Measurements from ENCODE around the gene UBASH3A. TPM values are rescaled to one million over a fixed set of nuclear protein-coding genes. Genes with fewer than 3 reads are reported as not detected.

UBASH3A gene
- total and polyA plus RNA-seq, 8 donors, result 0.18 to 4.6 (median 0.31) TPM; not detected in 1

GRCh38 chr21:42489006-42489563 is 85.4 kb downstream of the UBASH3A start:
- no peaks in the 10 kb centered on the region for H3K27me3 ChIP-seq
- no peaks in the 10 kb centered on the region for H3K9me3 ChIP-seq
- intact Hi-C loops (cut with DNase I; ENCODE audit: low total_unique reads), result no loop called here
- H3K4me3 ChIP-seq, result no peak overlapping the region
- no peak overlapping the region for H3K27ac ChIP-seq
- 47 to 94% (median 88%) methylated on average over 2 of the region's 2 CpGs for WGBS, 5 donors
- peaks cover 0 to 13% (median 3%) of the 10 kb centered on the region in 4 donors for H3K4me1 ChIP-seq
- TF ChIP-seq POLR2A (IDR thresholded peaks at IDR 0.05), result no peak
- no peak for DNase-seq
- no peaks in the 10 kb centered on the region for H3K36me3 ChIP-seq

GRCh38 chr21:42489991-42490390 is 86.3 kb downstream of the UBASH3A start:
- no peak overlapping the region for H3K4me3 ChIP-seq
- intact Hi-C loops (cut with DNase I; ENCODE audit: low total_unique reads), result no loop called here
- TF ChIP-seq EP300 (IDR thresholded peaks at IDR 0.05) (no peak), POLR2A (IDR thresholded peaks at IDR 0.05) (no peak), POLR2AphosphoS5 (IDR thresholded peaks at IDR 0.05) (no peak)
- TF ChIP-seq, protein P1, sequence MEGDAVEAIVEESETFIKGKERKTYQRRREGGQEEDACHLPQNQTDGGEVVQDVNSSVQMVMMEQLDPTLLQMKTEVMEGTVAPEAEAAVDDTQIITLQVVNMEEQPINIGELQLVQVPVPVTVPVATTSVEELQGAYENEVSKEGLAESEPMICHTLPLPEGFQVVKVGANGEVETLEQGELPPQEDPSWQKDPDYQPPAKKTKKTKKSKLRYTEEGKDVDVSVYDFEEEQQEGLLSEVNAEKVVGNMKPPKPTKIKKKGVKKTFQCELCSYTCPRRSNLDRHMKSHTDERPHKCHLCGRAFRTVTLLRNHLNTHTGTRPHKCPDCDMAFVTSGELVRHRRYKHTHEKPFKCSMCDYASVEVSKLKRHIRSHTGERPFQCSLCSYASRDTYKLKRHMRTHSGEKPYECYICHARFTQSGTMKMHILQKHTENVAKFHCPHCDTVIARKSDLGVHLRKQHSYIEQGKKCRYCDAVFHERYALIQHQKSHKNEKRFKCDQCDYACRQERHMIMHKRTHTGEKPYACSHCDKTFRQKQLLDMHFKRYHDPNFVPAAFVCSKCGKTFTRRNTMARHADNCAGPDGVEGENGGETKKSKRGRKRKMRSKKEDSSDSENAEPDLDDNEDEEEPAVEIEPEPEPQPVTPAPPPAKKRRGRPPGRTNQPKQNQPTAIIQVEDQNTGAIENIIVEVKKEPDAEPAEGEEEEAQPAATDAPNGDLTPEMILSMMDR (IDR thresholded peaks at IDR 0.05), result no peak
- H3K27ac ChIP-seq, result no peak overlapping the region
- no peak for DNase-seq
- H3K27me3 ChIP-seq, result no peaks in the 10 kb centered on the region
- no peaks in the 10 kb centered on the region for H3K9me3 ChIP-seq
- peaks cover 0 to 13% (median 4%) of the 10 kb centered on the region in 4 donors for H3K4me1 ChIP-seq
- 77 to 81% (median 79%) methylated on average over 4 of the region's 4 CpGs for WGBS, 5 donors
- no peaks in the 10 kb centered on the region for H3K36me3 ChIP-seq

- Histone ChIP-seq H3K36me3 (no peaks in the 10 kb centered on the region), H3K27ac (no peak overlapping the region), H3K4me1 (peaks cover 4 to 16% (median 12%) of the 10 kb centered on the region in 4 donors), H3K4me3 (no peak overlapping the region), H3K9me3 (no peaks in the 10 kb centered on the region), H3K27me3 (no peaks in the 10 kb centered on the region)
- intact Hi-C loops (cut with DNase I; ENCODE audit: low total_unique reads), result no loop called here
- DNase-seq, result no peak
- TF ChIP-seq EP300 (IDR thresholded peaks at IDR 0.05) (no peak), POLR2AphosphoS5 (IDR thresholded peaks at IDR 0.05) (no peak), POLR2A (IDR thresholded peaks at IDR 0.05) (no peak)
- TF ChIP-seq, protein P1 (IDR thresholded peaks at IDR 0.05), result no peak
Observed at GRCh38 chr21:42490720-42491119, 87.0 kb downstream of the UBASH3A start.

GRCh38 chr21:42491328-42491727 is 87.6 kb downstream of the UBASH3A start:
- no peaks in the 10 kb centered on the region for H3K36me3 ChIP-seq
- WGBS, 5 donors, result 56 to 65% (median 61%) methylated on average over 1 of the region's 1 CpG
- intact Hi-C loops (cut with DNase I; ENCODE audit: low total_unique reads), result no loop called here
- DNase-seq, result no peak
- no peak overlapping the region for H3K27ac ChIP-seq
- no peaks in the 10 kb centered on the region for H3K9me3 ChIP-seq
- no peak for TF ChIP-seq POLR2A (IDR thresholded peaks at IDR 0.05)
- no peak for TF ChIP-seq EP300 (IDR thresholded peaks at IDR 0.05)
- TF ChIP-seq POLR2AphosphoS5 (IDR thresholded peaks at IDR 0.05), result no peak
- TF ChIP-seq, protein P1 (IDR thresholded peaks at IDR 0.05), result no peak
- no peaks in the 10 kb centered on the region for H3K27me3 ChIP-seq
- H3K4me1 ChIP-seq, result peaks cover 5 to 18% (median 11%) of the 10 kb centered on the region in 4 donors
- no peak overlapping the region for H3K4me3 ChIP-seq

DNA sequence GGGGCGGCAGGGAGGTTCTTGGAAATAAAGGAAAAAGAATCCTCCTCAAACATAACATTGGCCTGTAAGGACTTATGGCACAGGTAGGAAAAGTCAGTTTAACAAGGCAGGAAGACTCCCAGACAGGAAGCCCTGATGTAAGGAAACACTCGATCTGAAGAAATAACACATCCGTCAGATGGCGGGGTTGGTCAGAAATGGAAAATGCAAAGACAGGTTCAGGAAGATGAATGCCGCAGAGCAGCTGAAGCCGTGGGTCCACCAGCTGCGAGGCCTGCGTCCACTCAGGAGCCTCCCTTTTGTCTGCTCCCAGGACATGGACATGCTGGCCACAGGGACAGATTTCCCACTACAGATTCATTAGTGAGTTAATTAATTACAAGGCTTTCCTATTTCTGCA is 88.5 kb downstream of the UBASH3A start:
- no peaks in the 10 kb centered on the region for H3K9me3 ChIP-seq
- WGBS, 5 donors, result 79 to 92% (median 81%) methylated on average over 8 of the region's 8 CpGs
- H3K4me1 ChIP-seq, result peaks cover 11 to 25% (median 17%) of the 10 kb centered on the region in 4 donors
- no peak overlapping the region for H3K27ac ChIP-seq
- TF ChIP-seq POLR2A (IDR thresholded peaks at IDR 0.05) (no peak), POLR2AphosphoS5 (IDR thresholded peaks at IDR 0.05) (no peak), EP300 (IDR thresholded peaks at IDR 0.05) (no peak)
- TF ChIP-seq, protein P1 (IDR thresholded peaks at IDR 0.05), result no peak
- intact Hi-C loops (cut with DNase I; ENCODE audit: low total_unique reads), result no loop called here
- no peak for DNase-seq
- H3K4me3 ChIP-seq, result no peak overlapping the region
- no peaks in the 10 kb centered on the region for H3K27me3 ChIP-seq
- H3K36me3 ChIP-seq, result no peaks in the 10 kb centered on the region
